ENCODE measurements around the gene SLC1A3.
"Not testable (repeated sequence)": the region's sequence is repeated elsewhere in the genome, so short reads cannot be mapped to it uniquely, and the experiment has no call there.

The SLC1A3 gene

DNA sequence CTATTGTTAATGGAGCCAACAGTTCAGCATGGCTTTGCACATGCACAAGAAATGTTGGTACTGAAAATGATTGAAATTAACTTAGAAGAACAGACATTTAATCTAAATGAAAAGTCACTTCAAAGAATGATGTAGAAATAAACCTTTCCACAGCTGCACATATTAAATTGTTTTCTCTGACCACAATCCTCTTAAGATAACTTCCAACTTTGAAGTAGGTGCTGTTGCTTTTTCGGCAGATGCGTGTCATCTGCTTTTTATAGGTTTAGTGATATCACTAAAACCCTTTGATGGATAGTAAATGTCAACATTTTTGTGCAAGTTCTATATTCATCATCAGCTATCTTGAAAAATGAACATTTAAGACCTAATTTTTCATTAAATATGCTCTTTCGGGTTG is 25.3 kb upstream of the SLC1A3 start:
- H3K9me3 ChIP-seq (ENCODE audit: control insufficient read depth, low read length): no peaks in the 10 kb centered on the region
- no peaks in the 10 kb centered on the region for H3K27me3 ChIP-seq (replicated peaks; ENCODE audit: control insufficient read depth, insufficient read depth, low read length, poor library complexity, severe bottlenecking)
- H3K27ac ChIP-seq (ENCODE audit: insufficient read depth, low read length, poor library complexity, severe bottlenecking): no peak overlapping the region
- no peak overlapping the region for H3K4me3 ChIP-seq (ENCODE audit: insufficient read depth, low read depth, low read length, poor library complexity, severe bottlenecking)
- DNase-seq: no peak
- no peaks in the 10 kb centered on the region for H3K36me3 ChIP-seq (ENCODE audit: control insufficient read depth, insufficient read depth, low read length)
- H3K4me1 ChIP-seq (ENCODE audit: control insufficient read depth, insufficient read depth, low read length, poor library complexity, severe bottlenecking): no peaks in the 10 kb centered on the region

DNA sequence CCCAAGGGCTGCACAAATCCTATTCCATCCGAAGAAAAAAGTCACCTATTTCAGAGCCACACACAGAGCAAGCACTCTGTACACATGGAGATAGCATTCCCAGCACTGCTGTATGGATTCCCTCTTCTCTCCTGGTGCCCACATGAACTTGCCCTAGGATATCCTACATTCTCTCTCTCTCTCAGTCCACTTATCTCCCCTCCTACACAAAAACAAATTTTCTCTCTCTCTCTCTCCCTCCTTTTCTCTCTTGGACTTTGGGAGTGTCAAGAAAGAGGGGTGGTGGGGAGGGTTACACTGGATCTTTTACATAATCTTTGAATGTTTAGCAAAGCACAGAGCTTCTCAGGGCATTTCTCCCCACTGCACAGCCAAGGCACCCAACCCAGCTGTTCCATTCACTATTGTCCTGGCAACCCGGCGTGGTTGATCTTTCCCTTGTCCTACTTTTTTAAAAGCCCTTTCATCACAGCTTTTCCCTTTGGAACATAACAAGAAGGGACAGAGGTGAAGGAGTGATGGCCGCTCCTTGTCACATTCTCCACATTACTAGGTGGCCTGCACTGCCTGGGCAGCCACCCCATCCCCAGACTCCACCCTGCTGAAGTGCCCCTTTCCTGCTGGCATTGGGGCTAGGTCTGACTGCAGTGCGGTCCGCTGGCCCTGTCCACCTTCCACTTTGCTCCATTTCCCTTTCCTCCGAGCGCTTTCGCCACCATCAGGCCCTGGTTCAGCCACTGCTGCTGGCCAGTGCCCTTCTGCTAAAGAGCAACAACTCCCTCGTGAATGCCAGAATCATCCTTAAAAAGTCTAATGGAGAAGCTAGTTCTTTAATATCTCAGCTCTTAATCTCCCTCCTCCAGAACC is 22.2 kb upstream of the SLC1A3 start:
- H3K36me3 ChIP-seq (ENCODE audit: control insufficient read depth, insufficient read depth, low read length): no peaks in the 10 kb centered on the region
- H3K4me3 ChIP-seq (ENCODE audit: insufficient read depth, low read depth, low read length, poor library complexity, severe bottlenecking): no peak overlapping the region
- no peak for DNase-seq
- H3K4me1 ChIP-seq (ENCODE audit: control insufficient read depth, insufficient read depth, low read length, poor library complexity, severe bottlenecking): no peaks in the 10 kb centered on the region
- H3K27me3 ChIP-seq (replicated peaks; ENCODE audit: control insufficient read depth, insufficient read depth, low read length, poor library complexity, severe bottlenecking): no peaks in the 10 kb centered on the region
- no peaks in the 10 kb centered on the region for H3K9me3 ChIP-seq (ENCODE audit: control insufficient read depth, low read length)
- H3K27ac ChIP-seq (ENCODE audit: insufficient read depth, low read length, poor library complexity, severe bottlenecking): no peak overlapping the region

- no peaks in the 10 kb centered on the region for H3K9me3 ChIP-seq (ENCODE audit: control insufficient read depth, low read length)
- no peaks in the 10 kb centered on the region for H3K4me1 ChIP-seq (ENCODE audit: control insufficient read depth, insufficient read depth, low read length, poor library complexity, severe bottlenecking)
- H3K4me3 ChIP-seq (ENCODE audit: insufficient read depth, low read depth, low read length, poor library complexity, severe bottlenecking): no peak overlapping the region
- no peak for DNase-seq
- H3K27me3 ChIP-seq (replicated peaks; ENCODE audit: control insufficient read depth, insufficient read depth, low read length, poor library complexity, severe bottlenecking): no peaks in the 10 kb centered on the region
- H3K27ac ChIP-seq (ENCODE audit: insufficient read depth, low read length, poor library complexity, severe bottlenecking): no peak overlapping the region
- no peaks in the 10 kb centered on the region for H3K36me3 ChIP-seq (ENCODE audit: control insufficient read depth, insufficient read depth, low read length)
These were observed 20.7 kb upstream of the SLC1A3 start for GRCh38 chr5:36585701-36586100.

GRCh38 chr5:36587354-36587753 is 19.1 kb upstream of the SLC1A3 start:
- no peak for DNase-seq
- no peak overlapping the region for H3K4me3 ChIP-seq (ENCODE audit: insufficient read depth, low read depth, low read length, poor library complexity, severe bottlenecking)
- H3K27me3 ChIP-seq (replicated peaks; ENCODE audit: control insufficient read depth, insufficient read depth, low read length, poor library complexity, severe bottlenecking): no peaks in the 10 kb centered on the region
- no peaks in the 10 kb centered on the region for H3K9me3 ChIP-seq (ENCODE audit: control insufficient read depth, low read length)
- H3K4me1 ChIP-seq (ENCODE audit: control insufficient read depth, insufficient read depth, low read length, poor library complexity, severe bottlenecking): no peaks in the 10 kb centered on the region
- no peaks in the 10 kb centered on the region for H3K36me3 ChIP-seq (ENCODE audit: control insufficient read depth, insufficient read depth, low read length)
- H3K27ac ChIP-seq (ENCODE audit: insufficient read depth, low read length, poor library complexity, severe bottlenecking): no peak overlapping the region

DNA sequence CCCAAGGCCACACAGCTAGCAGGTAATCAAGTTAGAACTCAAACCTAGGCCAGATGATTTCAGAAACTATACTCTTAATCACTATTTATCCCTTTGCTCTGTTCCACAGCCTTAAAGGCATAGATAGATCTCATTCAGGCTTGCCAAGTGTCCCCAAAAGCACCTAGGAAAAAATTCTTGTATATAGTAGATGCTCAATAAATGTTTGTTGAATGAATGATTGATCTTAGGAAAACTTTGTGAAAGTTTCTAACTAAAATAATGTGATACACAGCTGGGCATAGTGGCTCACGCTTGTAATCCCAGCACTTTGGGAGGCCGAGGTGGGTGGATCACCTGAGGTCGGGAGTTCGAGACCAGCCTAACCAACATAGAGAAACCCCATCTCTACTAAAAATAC is 16.7 kb upstream of the SLC1A3 start:
- H3K4me3 ChIP-seq (ENCODE audit: insufficient read depth, low read depth, low read length, poor library complexity, severe bottlenecking); H3K27ac ChIP-seq (ENCODE audit: insufficient read depth, low read length, poor library complexity, severe bottlenecking); H3K36me3 ChIP-seq (ENCODE audit: control insufficient read depth, insufficient read depth, low read length); H3K4me1 ChIP-seq (ENCODE audit: control insufficient read depth, insufficient read depth, low read length, poor library complexity, severe bottlenecking); H3K9me3 ChIP-seq (ENCODE audit: control insufficient read depth, low read length); DNase-seq; H3K27me3 ChIP-seq (replicated peaks; ENCODE audit: control insufficient read depth, insufficient read depth, low read length, poor library complexity, severe bottlenecking): not testable (repeated sequence)

- no peak for DNase-seq
- Histone ChIP-seq H3K27me3 (replicated peaks; ENCODE audit: control insufficient read depth, insufficient read depth, low read length, poor library complexity, severe bottlenecking) (no peaks in the 10 kb centered on the region), H3K4me1 (ENCODE audit: control insufficient read depth, insufficient read depth, low read length, poor library complexity, severe bottlenecking) (no peaks in the 10 kb centered on the region), H3K9me3 (ENCODE audit: control insufficient read depth, low read length) (no peaks in the 10 kb centered on the region), H3K4me3 (ENCODE audit: insufficient read depth, low read depth, low read length, poor library complexity, severe bottlenecking) (no peak overlapping the region), H3K27ac (ENCODE audit: insufficient read depth, low read length, poor library complexity, severe bottlenecking) (no peak overlapping the region), H3K36me3 (ENCODE audit: control insufficient read depth, insufficient read depth, low read length) (no peaks in the 10 kb centered on the region)
These were observed 15.7 kb upstream of the SLC1A3 start for GRCh38 chr5:36590513-36591286.

- H3K27ac ChIP-seq (ENCODE audit: insufficient read depth, low read length, poor library complexity, severe bottlenecking): no peak overlapping the region
- no peak for DNase-seq
- no peaks in the 10 kb centered on the region for H3K9me3 ChIP-seq (ENCODE audit: control insufficient read depth, low read length)
- H3K4me3 ChIP-seq (ENCODE audit: insufficient read depth, low read depth, low read length, poor library complexity, severe bottlenecking): no peak overlapping the region
- H3K4me1 ChIP-seq (ENCODE audit: control insufficient read depth, insufficient read depth, low read length, poor library complexity, severe bottlenecking): no peaks in the 10 kb centered on the region
- H3K27me3 ChIP-seq (replicated peaks; ENCODE audit: control insufficient read depth, insufficient read depth, low read length, poor library complexity, severe bottlenecking): no peaks in the 10 kb centered on the region
- no peaks in the 10 kb centered on the region for H3K36me3 ChIP-seq (ENCODE audit: control insufficient read depth, insufficient read depth, low read length)
These were observed 12.5 kb upstream of the SLC1A3 start for GRCh38 chr5:36593867-36594266.

DNA sequence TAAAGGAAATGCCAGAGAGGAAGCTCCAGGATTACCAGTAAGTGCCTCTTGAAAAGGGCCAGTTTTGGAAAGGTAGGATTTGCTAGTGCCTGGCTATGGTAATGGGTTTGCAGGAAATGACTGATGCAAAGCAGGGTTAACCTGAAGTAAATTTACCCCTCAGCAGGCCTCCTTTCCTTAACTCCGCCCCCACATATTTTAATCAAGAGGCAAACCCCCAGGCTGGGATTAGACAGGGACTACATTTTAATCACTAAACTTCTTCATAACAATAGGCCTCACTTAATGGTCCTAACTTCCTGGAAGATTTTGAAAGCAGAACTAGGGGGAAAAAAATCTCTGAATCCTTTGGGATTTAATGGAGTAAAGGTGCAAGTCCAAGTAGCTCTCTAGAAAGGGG is 10.2 kb upstream of the SLC1A3 start:
- Histone ChIP-seq H3K4me1 (ENCODE audit: control insufficient read depth, insufficient read depth, low read length, poor library complexity, severe bottlenecking) (no peaks in the 10 kb centered on the region), H3K9me3 (ENCODE audit: control insufficient read depth, low read length) (no peaks in the 10 kb centered on the region), H3K27me3 (replicated peaks; ENCODE audit: control insufficient read depth, insufficient read depth, low read length, poor library complexity, severe bottlenecking) (no peaks in the 10 kb centered on the region), H3K36me3 (ENCODE audit: control insufficient read depth, insufficient read depth, low read length) (no peaks in the 10 kb centered on the region), H3K27ac (ENCODE audit: insufficient read depth, low read length, poor library complexity, severe bottlenecking) (no peak overlapping the region), H3K4me3 (ENCODE audit: insufficient read depth, low read depth, low read length, poor library complexity, severe bottlenecking) (no peak overlapping the region)
- no peak for DNase-seq

GRCh38 chr5:36596756-36597155 is 9.7 kb upstream of the SLC1A3 start:
- no peak overlapping the region for H3K27ac ChIP-seq (ENCODE audit: insufficient read depth, low read length, poor library complexity, severe bottlenecking)
- DNase-seq: no peak
- H3K27me3 ChIP-seq (replicated peaks; ENCODE audit: control insufficient read depth, insufficient read depth, low read length, poor library complexity, severe bottlenecking): no peaks in the 10 kb centered on the region
- H3K4me3 ChIP-seq (ENCODE audit: insufficient read depth, low read depth, low read length, poor library complexity, severe bottlenecking): no peak overlapping the region
- H3K9me3 ChIP-seq (ENCODE audit: control insufficient read depth, low read length): no peaks in the 10 kb centered on the region
- no peaks in the 10 kb centered on the region for H3K36me3 ChIP-seq (ENCODE audit: control insufficient read depth, insufficient read depth, low read length)
- no peaks in the 10 kb centered on the region for H3K4me1 ChIP-seq (ENCODE audit: control insufficient read depth, insufficient read depth, low read length, poor library complexity, severe bottlenecking)

DNA sequence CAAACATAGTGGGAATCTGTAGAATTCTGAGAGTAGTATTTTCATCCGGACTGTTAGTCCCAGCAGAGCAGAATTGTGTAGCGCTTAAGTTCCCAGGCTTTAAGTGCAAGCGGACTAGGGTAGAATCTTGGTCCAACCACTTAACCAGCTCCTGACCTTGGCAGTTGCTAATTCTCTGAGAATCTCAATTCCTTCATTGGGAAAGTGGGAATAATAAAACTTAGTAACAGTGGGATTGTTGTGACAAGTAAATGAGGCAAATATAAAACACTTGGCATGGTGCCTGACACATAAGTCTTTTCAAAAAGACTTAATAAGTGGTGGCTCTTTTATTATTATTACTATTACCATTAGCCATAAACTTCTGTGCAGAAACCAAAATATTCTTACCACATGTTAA is 8.4 kb upstream of the SLC1A3 start:
- H3K4me3 ChIP-seq (ENCODE audit: insufficient read depth, low read depth, low read length, poor library complexity, severe bottlenecking): no peak overlapping the region
- no peaks in the 10 kb centered on the region for H3K36me3 ChIP-seq (ENCODE audit: control insufficient read depth, insufficient read depth, low read length)
- DNase-seq: no peak
- H3K4me1 ChIP-seq (ENCODE audit: control insufficient read depth, insufficient read depth, low read length, poor library complexity, severe bottlenecking): no peaks in the 10 kb centered on the region
- no peak overlapping the region for H3K27ac ChIP-seq (ENCODE audit: insufficient read depth, low read length, poor library complexity, severe bottlenecking)
- H3K9me3 ChIP-seq (ENCODE audit: control insufficient read depth, low read length): no peaks in the 10 kb centered on the region
- no peaks in the 10 kb centered on the region for H3K27me3 ChIP-seq (replicated peaks; ENCODE audit: control insufficient read depth, insufficient read depth, low read length, poor library complexity, severe bottlenecking)
